Epithelial cell of esophagus (primary cell): ENCODE measurements around the gene IL15RA.

ENCODE experiments used
- DNase-seq: peaks from one replicate; pipeline ENCODE4 v3.0.0; 2010; ENCODE audit warnings: low read depth
- H3K4me3 ChIP-seq: 2 replicates; pipeline ENCODE4 v1.5.1; 2011; ENCODE audit warnings: mild to moderate bottlenecking, low read length, control low read depth
- TF ChIP-seq, protein P1 (sequence below): IDR thresholded peaks from 2 replicates; pipeline ENCODE4 v1.5.1; 2011; ENCODE audit warnings: low read depth, mild to moderate bottlenecking, low read length, control low read depth, inconsistent platforms; ENCODE audit not compliant: insufficient read depth; ENCODE audit errors: missing control alignments

IL15RA gene

GRCh38 chr10:5978230-5978489, 817 bp upstream of the IL15RA start:
- TF ChIP-seq, protein P1, sequence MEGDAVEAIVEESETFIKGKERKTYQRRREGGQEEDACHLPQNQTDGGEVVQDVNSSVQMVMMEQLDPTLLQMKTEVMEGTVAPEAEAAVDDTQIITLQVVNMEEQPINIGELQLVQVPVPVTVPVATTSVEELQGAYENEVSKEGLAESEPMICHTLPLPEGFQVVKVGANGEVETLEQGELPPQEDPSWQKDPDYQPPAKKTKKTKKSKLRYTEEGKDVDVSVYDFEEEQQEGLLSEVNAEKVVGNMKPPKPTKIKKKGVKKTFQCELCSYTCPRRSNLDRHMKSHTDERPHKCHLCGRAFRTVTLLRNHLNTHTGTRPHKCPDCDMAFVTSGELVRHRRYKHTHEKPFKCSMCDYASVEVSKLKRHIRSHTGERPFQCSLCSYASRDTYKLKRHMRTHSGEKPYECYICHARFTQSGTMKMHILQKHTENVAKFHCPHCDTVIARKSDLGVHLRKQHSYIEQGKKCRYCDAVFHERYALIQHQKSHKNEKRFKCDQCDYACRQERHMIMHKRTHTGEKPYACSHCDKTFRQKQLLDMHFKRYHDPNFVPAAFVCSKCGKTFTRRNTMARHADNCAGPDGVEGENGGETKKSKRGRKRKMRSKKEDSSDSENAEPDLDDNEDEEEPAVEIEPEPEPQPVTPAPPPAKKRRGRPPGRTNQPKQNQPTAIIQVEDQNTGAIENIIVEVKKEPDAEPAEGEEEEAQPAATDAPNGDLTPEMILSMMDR, result no peak
- DNase-seq, result no peak
- peak overlapping the region; percentile 24 for H3K4me3 ChIP-seq

- peak; percentile 43 for DNase-seq
- TF ChIP-seq, protein P1, result no peak
- H3K4me3 ChIP-seq, result peak overlapping the region; percentile 81
These were observed 552 bp downstream of the IL15RA start for GRCh38 chr10:5976512-5977470.

GRCh38 chr10:5975641-5976473, 1.5 kb downstream of the IL15RA start:
- no peak for DNase-seq
- TF ChIP-seq, protein P1, result no peak
- no peak overlapping the region for H3K4me3 ChIP-seq

DNA sequence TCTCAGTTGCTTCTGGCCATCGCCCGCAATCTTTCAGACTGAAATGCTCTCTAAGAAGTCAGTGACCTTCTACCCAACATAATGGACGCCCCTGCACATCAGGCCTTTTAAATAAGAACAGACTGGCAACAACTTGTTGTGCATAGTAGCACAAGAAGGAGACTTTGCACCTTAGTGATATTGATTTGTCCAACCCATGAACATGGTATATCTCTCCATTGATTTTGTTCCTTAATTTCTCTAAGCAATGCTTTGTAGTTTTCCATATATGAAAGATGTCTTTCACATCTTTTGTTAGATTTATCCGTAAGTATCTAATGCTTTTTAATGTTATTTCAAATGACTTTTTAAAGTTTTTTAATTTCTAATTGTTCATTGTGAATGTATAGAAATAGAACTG, 4.3 kb downstream of the IL15RA start:
- DNase-seq, result no peak
- TF ChIP-seq, protein P1, result no peak
- no peak overlapping the region for H3K4me3 ChIP-seq

GRCh38 chr10:5971886-5972285, 5.5 kb downstream of the IL15RA start:
- no peak overlapping the region for H3K4me3 ChIP-seq
- TF ChIP-seq, protein P1, result no peak
- DNase-seq, result no peak

GRCh38 chr10:5971315-5971832, 6.0 kb downstream of the IL15RA start:
- no peak overlapping the region for H3K4me3 ChIP-seq
- DNase-seq, result peak; percentile 78
- TF ChIP-seq, protein P1, result no peak
